ENCODE results near the gene TMEM98.
"Not testable (repeated sequence)": the region's sequence is repeated elsewhere in the genome, so short reads cannot be mapped to it uniquely, and the experiment has no call there.

Gene TMEM98, protein sequence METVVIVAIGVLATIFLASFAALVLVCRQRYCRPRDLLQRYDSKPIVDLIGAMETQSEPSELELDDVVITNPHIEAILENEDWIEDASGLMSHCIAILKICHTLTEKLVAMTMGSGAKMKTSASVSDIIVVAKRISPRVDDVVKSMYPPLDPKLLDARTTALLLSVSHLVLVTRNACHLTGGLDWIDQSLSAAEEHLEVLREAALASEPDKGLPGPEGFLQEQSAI

DNA sequence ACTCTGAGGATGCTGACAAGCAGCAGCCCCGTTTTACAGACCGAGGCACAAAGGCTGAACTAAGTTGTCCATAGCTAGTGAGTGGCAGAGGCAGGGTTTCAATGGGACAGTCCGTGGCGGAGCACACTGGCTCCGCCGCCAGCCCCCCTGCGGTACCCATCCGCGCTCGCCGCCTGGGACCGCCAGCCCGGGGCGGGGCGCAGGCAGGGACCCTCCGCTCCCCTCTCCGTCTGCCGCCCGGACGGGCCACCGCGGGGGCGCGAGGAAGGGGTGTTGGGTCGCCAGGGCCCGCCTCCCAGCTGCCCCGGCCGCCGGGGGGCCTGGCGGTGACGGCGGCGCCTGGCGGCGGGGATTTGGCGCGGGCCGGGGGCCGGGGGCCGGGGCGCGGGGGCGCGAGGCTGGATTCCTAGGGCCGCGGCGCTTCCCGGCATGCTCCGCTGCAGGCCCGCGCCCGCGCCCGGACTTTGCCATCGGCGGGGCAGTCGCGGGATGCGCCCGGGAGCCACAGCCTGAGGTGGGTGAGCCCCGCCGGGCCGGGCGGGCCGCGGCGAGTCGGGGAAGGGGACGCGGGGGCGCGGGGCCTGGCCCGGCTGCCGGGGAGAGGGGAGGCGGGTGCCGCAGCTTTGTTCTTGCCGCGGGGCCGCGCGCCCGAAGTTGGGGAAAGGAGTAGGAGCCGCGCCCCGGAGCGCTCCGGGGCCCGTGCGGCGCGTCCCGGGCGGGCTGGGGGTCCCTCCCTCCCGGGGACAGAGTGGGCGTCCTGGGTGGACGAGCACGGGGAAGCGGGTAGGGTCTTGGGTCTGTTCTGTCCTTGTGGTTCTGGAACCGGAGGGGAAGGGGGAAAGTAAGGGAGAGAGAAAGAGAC is at the start of gene TMEM98:
TSS of gene TMEM98 (plus strand) at position 430 of the 862 bp plus-strand sequence. CDS start 3,376 bp downstream, outside the sequence.
- DNase-seq (ENCODE audit: low read depth): no peak

DNA sequence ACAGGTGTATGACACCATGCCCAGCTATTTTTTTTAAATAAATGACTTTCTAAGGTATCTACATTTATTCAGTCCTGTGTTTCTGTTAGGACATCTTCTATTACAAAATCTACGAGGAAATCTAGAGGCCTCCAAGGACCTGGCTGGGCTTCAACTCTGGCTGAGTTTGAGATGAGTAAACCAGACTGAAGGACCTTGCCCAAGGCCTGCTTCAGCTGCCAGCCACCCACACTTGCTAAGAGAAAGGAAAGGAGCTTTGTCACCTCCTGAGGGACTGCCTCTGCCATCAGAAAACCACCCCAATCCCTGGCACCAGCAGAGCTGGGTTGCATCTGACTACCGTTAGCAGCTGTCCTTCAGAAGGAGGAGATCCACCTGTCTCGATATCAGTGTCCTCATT is 49.7 kb upstream of the TMEM98 start:
- DNase-seq (ENCODE audit: low read depth): no peak

DNA sequence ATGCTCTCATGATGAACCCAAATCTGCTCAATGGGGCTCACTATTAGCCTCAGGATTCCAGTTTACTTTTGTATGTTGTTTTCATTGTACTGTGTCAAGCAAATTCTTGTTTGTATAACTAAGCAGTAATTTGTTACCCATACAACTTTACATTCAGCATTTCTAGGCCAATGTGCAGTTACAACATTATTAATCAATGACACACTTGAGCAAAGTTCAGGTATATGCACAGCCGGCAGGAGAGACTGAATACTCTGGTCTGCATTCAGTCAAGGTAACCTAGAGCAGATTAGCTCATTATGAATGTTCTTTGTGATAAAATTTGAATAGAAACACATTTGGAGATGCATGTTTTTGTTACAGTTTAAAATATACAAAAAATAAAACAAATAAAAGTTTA is 48.8 kb upstream of the TMEM98 start:
- DNase-seq (ENCODE audit: low read depth): no peak

DNA sequence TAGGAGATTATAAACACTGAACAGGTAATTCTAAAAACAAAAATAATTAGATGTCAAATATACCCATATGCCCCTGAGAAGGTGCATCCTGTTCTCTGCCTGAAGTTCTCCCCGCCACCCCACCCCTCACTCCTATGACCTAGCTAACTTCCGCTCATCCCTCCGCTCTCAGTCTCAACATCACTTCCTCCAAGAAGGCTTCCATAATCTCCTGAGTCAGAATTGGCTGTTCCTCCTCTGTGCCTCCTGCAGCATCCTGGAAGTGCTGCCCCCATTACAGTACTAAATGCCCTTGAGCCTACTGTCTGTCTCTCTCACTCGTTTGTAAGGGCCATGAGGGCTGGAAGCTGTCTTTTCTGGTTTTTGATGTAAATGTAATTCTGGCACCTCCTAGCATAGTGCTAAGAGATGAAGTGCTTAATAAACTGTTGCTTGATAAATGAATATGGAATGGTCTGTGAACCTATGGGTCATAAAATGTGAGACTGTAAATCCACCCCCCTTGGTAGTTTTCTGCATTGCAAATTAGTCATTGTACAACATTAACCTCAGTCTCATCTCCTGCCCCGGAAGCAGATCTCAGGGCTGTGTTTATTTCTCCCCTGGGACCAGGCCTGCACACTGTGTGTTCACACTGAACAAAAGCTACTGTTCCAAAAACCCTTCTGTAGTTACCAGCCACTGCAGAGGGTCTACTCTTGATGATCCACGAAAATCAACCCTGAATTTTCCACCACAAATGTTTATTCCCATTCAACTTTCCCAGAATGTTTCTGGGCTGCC is 47.1 kb upstream of the TMEM98 start:
- no peak for DNase-seq (ENCODE audit: low read depth)

DNA sequence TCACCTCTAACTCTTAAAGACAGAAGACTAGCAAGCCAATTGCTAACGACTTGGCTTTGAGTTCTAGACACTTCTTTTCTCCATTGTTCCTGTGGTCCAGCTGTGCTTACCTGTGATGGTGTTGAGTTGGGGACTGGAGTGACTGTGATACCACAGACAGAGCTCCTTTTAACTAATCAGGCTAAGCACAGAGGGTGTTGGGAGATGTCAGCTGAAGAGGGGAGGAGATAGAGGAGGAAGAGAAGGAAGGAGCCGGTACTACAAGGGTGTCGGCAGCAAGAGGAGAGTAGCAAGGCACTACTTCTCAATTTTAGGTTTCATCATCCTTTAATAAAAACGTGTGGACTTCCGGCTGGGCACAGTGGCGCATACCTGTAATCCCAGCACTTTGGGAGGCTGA is 45.9 kb upstream of the TMEM98 start:
- DNase-seq (ENCODE audit: low read depth): no peak

DNA sequence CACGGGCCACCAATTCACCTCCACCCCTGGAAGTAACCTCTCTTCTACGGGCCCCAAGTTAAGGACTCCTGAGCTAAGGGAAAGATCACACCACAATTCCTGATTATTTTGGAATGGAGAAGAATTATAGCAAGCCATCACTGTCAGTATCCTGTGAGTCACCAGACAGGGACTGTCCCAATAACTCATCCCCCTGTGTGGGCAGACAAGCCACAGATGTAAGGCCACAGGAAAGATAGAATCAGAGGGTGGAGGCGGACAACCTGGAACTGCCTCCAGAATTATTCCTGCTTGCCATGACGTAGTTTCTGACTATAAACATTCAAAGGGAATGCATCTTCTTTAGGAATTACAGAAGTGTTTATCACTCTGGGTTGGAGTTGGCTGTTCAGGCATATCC is 45.2 kb upstream of the TMEM98 start:
- no peak for DNase-seq (ENCODE audit: low read depth)

DNA sequence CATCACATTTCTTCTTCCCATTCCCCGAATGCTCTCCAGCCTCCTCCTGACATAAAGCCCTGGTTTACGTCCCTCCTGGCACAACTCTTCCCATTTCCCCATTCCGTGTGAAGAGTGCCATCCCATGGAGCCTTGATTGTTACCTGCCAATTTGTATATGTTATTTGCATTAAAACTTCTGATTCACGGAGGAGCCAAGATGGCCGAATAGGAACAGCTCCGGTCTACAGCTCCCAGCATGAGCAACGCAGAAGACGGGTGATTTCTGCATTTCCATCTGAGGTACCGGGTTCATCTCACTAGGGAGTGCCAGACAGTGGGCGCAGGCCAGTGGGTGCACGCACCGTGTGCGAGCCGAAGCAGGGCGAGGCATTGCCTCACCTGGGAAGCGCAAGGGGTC is 41.0 kb upstream of the TMEM98 start:
- DNase-seq (ENCODE audit: low read depth): not testable (repeated sequence)

DNA sequence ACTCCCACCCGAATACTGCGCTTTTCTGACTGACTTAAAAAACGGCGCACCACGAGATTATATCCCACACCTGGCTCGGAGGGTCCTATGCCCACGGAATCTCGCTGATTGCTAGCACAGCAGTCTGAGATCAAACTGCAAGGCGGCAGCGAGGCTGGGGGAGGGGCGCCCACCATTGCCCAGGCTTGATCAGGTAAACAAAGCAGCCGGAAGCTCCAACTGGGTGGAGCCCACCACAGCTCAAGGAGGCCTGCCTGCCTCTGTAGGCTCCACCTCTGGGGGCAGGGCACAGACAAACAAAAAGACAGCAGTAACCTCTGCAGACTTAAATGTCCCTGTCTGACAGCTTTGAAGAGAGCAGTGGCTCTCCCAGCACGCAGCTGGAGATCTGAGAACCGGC is 40.5 kb upstream of the TMEM98 start:
- DNase-seq (ENCODE audit: low read depth): not testable (repeated sequence)

DNA sequence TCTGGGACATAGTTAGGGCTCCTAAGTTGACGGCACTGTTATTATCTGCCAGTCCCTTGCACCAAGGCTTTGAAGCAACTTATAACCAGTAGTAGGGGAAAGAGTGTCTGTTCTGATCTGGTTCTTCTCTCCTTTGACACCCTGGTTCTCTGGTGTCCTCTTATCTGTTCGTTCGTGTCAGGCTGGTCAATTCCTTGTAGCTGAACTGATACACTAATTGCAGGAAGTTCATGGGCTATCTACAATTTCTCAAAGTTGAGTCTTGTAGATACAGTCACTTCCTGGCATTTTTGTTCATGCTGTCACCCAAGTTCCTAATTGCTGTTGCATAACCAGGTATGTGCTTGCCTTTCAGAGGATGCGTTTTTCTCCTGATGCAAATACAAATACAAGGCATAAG is 33.7 kb upstream of the TMEM98 start:
- DNase-seq (ENCODE audit: low read depth): no peak

DNA sequence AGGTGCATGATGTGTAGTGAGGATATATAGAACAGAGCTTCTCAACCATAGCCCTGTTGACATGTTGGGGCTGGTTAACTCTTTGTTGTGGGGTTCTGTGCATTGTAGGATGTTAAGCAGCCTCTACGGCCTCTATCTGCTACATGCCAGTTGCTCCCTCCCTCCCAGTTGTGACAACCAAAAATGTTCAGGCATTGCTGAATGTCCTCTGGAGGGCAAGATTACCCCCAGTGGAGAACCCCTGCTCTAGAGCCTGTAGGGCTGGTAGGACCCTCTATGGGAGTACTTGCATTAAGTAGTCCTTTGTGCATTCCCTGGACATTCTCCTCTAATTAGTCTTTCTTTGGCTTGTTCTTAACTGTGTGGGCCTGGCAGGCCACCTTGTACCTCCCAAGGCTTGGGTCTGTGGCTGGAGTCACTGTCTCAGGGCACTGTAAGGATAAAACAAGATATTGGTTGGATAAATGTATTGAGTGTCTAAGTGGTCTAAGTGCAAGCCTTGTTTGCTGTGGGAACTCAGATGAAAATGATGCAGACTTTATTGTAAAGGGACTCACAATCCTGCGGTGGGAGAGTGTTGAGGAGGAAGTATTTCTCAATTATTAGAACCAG is 31.2 kb upstream of the TMEM98 start:
- DNase-seq (ENCODE audit: low read depth): no peak

DNA sequence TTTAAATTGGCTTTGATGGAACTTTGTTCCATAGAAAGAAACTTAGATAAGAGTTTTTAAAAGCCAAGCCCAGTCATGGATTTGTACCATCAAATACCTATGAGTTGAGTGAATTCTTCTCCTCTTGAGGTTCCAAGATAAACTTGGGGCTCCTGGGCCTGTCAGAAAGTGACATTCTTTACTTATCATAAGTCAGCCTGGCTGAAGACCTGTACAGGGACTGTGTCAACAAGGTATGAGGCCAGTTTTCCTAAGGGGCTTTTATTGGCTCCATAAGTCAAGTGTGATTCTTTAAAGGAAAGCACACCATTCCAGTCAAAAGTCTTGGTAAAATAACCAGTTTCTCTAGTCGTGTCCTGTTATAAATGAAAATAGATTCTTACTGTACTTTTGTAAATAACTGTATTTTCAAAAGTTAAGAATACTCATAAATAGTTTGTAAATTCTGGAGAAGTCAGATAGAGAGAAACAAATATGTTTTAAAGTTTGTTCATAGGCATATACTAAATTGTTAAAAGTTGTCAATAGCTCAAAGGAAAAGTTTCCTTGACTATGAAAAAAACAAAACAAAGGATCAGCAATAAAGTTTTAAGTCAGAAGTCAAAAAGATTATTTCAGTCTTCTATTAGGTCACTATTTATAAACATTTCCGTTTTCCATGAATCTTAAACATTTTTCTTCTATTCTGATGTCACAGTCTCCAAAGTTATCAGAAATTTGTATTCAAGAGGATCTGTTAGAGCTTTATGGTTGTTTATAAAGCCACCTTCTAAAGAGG is 28.5 kb upstream of the TMEM98 start:
- DNase-seq (ENCODE audit: low read depth): no peak

DNA sequence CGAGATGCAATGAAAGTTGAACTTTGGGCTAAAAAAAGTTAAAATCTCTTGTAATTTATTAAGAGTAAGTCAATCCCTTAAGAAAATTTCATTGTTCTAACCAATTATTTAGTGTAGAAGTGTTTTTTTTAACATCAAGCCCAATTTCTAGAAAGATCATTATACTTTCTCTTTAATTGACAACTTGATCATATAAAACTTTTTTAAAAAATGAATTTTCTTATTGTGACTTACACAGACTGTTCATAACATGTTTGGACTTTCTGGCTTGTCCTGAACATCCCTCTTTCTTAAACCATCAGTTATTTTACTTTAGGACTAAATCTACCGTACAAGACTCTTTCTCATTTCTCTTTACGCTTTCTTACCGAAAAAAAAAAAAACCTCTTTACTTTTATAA is 26.2 kb upstream of the TMEM98 start:
- DNase-seq (ENCODE audit: low read depth): no peak

DNA sequence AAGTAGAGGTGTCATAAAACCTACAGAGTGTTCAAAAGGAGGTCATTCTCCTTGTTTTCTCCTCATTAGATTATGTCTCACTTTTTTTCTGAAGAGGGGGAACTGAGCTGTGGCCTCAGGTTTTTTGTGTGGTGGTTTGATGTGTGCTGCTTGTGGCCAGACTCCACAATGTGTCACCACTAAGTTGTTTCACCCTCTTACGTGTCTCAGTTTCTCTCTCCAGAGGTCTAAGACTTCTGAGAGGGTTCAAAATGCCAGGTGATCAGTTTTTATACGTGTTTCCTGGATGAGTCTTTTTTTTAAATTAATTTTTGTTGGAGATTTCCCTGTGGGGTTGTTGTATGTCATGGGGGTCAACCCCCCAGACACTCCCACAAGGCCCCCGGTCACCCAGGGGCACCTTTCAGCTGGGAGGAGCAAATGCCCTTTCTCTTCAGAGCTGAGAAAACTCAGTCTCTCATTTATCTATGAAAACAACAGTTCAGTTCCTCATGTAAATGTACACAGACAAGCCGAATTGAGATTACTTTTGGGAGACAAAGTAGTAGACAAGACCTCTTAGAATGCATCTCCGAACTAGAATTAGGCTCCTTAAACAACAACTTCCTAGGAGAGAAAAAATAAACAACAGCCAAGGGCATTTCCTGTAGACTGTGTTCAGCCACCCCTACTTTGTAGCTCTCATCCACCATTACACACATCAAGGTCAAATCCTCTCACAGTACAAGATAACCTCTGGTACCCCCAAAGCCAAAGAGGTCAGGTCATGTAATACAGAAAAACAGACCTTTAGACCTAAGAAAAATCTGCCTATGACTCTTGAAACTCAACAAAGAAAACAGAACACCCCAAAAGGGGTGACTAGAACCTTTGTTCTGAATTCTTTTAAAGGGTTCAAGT is 23.9 kb upstream of the TMEM98 start:
- no peak for DNase-seq (ENCODE audit: low read depth)

DNA sequence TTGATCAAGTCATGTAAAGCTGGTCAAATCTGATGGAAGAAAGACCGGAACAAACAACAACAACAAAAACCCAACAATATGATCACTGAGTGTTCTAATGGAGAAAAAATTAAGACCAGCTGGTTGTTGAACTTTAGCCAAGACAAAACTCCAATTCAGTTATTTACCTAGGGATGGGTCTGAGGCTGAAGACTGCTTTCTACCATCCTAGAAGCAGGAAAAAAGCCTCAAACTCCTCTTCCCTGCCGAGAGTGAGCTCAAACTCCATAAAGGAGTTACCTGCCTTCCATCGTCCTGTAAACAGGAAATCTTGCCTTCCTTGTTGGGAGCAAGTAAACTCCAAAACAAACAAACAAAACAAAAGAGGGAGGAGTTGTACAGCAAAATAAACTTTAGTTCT is 23.1 kb upstream of the TMEM98 start:
- DNase-seq (ENCODE audit: low read depth): no peak

DNA sequence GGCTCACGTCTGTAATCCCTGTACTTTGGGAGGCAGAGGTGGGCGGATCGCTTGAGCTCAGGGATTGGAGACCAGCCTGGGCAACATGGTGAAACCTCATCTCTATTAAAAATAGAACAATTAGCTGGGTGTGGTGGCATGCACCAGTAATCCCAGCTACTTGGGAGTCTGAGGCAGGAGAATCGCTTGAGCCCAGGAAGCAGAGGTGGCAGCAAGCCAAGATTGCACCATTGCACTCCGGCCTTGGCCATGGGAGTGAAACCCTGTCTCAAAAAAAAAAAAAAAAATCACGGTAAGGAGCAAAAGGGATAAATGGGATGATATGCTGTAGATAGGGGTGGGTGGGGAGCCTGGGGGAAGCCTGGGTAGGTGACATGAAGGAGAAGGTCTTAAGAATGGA is 20.4 kb upstream of the TMEM98 start:
- DNase-seq (ENCODE audit: low read depth): no peak

DNA sequence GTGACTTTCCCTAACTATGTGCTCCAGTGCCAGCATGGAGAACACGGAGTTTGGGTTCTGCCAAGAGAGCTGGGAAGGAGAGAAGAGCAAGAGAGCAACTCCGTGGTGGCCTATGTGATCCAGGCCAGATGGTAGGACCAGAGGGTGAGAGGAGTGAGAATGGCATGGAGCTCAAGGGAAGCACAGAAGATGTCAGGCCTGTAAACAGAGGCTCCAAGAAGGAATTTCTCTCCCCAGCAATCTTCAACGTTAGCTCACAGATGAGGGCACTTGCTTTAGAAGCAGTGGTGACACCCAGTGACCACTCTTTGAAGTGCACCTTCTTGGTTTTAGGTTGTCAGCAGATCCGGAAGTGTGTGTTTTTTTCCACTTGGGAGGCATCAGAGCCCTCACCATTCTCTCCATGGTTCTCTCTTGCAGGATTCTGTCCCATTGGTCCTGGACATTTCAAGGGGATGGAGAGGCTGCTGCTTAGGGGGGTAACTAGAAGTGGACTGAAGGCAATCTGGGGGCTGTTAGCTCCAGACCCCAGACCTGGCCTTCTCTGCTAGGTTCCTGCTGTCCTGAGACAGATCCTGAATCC is 18.1 kb upstream of the TMEM98 start:
- DNase-seq (ENCODE audit: low read depth): peak; percentile 21

DNA sequence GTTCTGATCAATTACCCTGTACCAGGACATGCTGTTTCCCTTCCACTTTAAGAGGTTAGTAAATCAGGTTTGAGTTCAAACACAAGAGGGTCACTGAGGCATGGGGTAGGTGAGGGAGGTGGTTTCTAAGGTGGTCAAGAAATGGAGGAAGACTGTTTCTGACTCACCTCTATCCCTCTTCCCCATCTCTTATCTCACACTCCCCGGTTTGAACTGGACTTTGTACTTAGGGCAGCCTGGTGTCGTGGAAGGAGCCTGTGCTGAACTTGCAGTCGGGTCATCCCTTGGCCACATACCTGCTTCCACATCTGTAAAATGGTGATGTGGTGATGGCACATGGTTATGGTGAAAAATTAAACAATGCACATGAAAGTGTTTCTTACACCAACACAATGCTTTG is 17.2 kb upstream of the TMEM98 start:
- no peak for DNase-seq (ENCODE audit: low read depth)

DNA sequence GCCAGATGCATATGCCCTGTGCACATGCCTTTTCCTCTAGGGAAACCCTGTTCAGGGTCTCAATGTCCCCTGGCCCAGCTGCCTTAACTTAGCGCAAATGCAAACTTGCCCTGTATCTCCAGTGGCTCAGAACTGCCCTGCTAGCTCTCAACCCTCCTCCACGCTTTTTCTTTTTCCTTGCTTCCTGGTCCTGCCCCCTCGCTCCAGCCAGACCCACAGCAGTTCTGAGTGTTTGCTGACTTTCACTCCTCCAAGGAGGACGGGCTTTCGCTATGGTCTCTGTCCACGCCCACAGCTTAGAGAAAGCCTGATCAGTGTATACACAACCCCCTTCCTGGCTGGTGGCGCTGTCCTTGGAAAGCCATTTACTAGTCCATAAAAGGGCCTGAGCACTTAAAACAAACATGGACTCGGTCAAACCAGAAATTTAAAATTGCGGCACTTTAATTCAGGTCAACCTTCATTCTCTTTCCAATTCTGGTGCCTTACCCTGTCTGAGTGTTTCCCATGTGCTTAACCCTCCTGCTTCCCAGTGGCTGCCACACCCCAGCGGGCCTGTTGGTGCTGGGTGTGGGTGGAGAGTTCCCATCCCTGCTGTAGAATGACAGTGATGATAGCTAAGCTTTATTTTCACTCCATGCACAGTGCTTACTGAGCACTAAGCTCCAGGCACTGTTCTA is 15.6 kb upstream of the TMEM98 start:
- DNase-seq (ENCODE audit: low read depth): no peak

DNA sequence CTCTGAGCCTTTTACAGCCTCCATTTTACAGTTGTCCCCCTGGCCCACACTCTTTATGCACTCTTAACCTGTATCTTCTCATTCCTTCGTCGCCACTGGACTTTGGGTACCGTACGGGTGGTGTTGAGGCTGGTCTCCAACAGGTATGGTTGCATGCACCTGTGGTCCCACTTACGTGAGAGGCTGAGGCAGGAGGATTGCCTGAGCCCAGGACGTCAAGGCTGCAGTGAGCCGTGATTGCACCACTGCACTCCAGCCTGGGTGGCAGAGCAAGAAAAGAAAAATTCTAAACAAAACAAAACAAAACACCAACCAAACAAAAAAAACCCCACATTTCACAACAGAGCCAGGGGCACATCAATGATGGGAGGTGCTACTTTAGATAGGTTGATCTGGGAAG is 14.4 kb upstream of the TMEM98 start:
- no peak for DNase-seq (ENCODE audit: low read depth)

DNA sequence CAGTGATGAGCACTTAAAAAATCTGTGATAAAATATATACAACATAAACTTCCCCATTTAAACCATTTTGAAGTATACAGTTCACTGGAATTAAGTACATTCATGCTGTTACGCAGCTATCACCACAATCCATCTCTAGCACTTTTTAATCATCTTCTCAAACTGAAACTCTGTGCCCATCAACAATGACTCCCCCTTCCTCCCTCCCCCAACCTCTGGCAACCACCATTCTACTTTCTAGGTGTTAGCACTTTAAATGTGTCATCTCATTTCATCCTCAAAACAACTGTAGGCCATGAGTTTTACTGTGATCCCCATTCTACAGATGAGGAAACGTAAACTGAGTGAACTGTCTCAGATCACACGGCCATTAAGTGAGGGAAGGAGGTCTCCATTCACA is 13.8 kb upstream of the TMEM98 start:
- no peak for DNase-seq (ENCODE audit: low read depth)
